Stomach smooth muscle (tissue), 2 donors: ENCODE measurements around the gene ALLC.

Experiments
- H3K27ac ChIP-seq: one replicate; pipeline ENCODE4 v1.7.0; 2013; ENCODE audit warnings: mild to moderate bottlenecking, low read length, inconsistent platforms
- H3K27me3 ChIP-seq, 2 donors: one replicate each; pipeline ENCODE4 v1.7.0; 2013; ENCODE audit warnings: low read length in 2 of 2; ENCODE audit not compliant: insufficient read depth in 2 of 2, control insufficient read depth in 1 of 2
- H3K36me3 ChIP-seq, 2 donors: one replicate each; pipeline ENCODE4 v1.7.0; 2013; ENCODE audit warnings: low read length in 2 of 2; ENCODE audit not compliant: control insufficient read depth in 2 of 2, insufficient read depth in 2 of 2
- H3K4me1 ChIP-seq: one replicate; pipeline ENCODE4 v1.7.0; 2013; ENCODE audit warnings: low read length; ENCODE audit not compliant: control insufficient read depth, insufficient read depth
- H3K4me3 ChIP-seq, 2 donors: one replicate each; pipeline ENCODE4 v1.7.0; 2013; ENCODE audit warnings: low read length in 2 of 2
- H3K9ac ChIP-seq, 2 donors: one replicate each; pipeline ENCODE4 v1.7.0; 2013; ENCODE audit warnings: low read length in 2 of 2, mild to moderate bottlenecking in 1 of 2
- H3K9me3 ChIP-seq, 2 donors: one replicate each; pipeline ENCODE4 v1.7.0; 2013; ENCODE audit warnings: low read length in 2 of 2; ENCODE audit not compliant: control insufficient read depth in 2 of 2
- donor health status: healthy.
- donor health status: Pancreatic carcinoma.

Gene ALLC

GRCh38 chr2:3727397-3728045 lies 69.5 kb downstream of the ALLC start:
- Histone ChIP-seq H3K9me3 (no peaks in the 10 kb centered on the region), H3K27ac (no peak overlapping the region), H3K4me3 (peak overlapping the region in 1 of 2 donors; percentile 29), H3K36me3 (no peaks in the 10 kb centered on the region), H3K9ac (no peak overlapping the region), H3K27me3 (peaks cover 0 to 4% of the 10 kb centered on the region in 2 donors), H3K4me1 (no peaks in the 10 kb centered on the region)

GRCh38 chr2:3728104-3729054 lies 70.4 kb downstream of the ALLC start:
- peak overlapping the region in 1 of 2 donors; percentile 29 for H3K4me3 ChIP-seq
- H3K27me3 ChIP-seq, result peaks cover 0 to 3% of the 10 kb centered on the region in 2 donors
- no peak overlapping the region for H3K27ac ChIP-seq
- H3K9me3 ChIP-seq, result no peaks in the 10 kb centered on the region
- no peaks in the 10 kb centered on the region for H3K36me3 ChIP-seq
- H3K9ac ChIP-seq, result no peak overlapping the region
- no peaks in the 10 kb centered on the region for H3K4me1 ChIP-seq

- no peak overlapping the region for H3K27ac ChIP-seq
- H3K9me3 ChIP-seq, result no peaks in the 10 kb centered on the region
- peaks cover 0 to 2% of the 10 kb centered on the region in 2 donors for H3K27me3 ChIP-seq
- no peaks in the 10 kb centered on the region for H3K4me1 ChIP-seq
- no peak overlapping the region for H3K9ac ChIP-seq
- H3K36me3 ChIP-seq, result no peaks in the 10 kb centered on the region
- H3K4me3 ChIP-seq, result no peak overlapping the region
Observed at GRCh38 chr2:3729055-3729448, 71.1 kb downstream of the ALLC start.

GRCh38 chr2:3729786-3730185 lies 71.8 kb downstream of the ALLC start:
- Histone ChIP-seq H3K27me3 (peaks cover 0 to 2% of the 10 kb centered on the region in 2 donors), H3K9ac (no peak overlapping the region), H3K36me3 (no peaks in the 10 kb centered on the region), H3K27ac (no peak overlapping the region), H3K9me3 (no peaks in the 10 kb centered on the region), H3K4me3 (no peak overlapping the region), H3K4me1 (no peaks in the 10 kb centered on the region)

- Histone ChIP-seq H3K27me3 (peaks cover 0 to 2% of the 10 kb centered on the region in 2 donors), H3K36me3 (no peaks in the 10 kb centered on the region), H3K9ac (no peak overlapping the region), H3K4me1 (no peaks in the 10 kb centered on the region), H3K27ac (no peak overlapping the region), H3K4me3 (no peak overlapping the region), H3K9me3 (no peaks in the 10 kb centered on the region)
Observed at GRCh38 chr2:3730646-3731045, 72.6 kb downstream of the ALLC start.

- Histone ChIP-seq H3K4me1 (no peaks in the 10 kb centered on the region), H3K4me3 (no peak overlapping the region), H3K27me3 (peaks cover 0 to 2% of the 10 kb centered on the region in 2 donors), H3K9me3 (no peaks in the 10 kb centered on the region), H3K36me3 (no peaks in the 10 kb centered on the region), H3K27ac (no peak overlapping the region), H3K9ac (no peak overlapping the region)
Observed at GRCh38 chr2:3731829-3732228, 73.8 kb downstream of the ALLC start.

- Histone ChIP-seq H3K36me3 (no peaks in the 10 kb centered on the region), H3K4me3 (no peak overlapping the region), H3K27me3 (peaks cover 0 to 2% of the 10 kb centered on the region in 2 donors), H3K27ac (no peak overlapping the region), H3K9ac (no peak overlapping the region), H3K4me1 (no peaks in the 10 kb centered on the region), H3K9me3 (no peaks in the 10 kb centered on the region)
Observed at GRCh38 chr2:3736112-3736511, 78.1 kb downstream of the ALLC start.

- H3K9me3 ChIP-seq, result no peaks in the 10 kb centered on the region
- no peak overlapping the region for H3K27ac ChIP-seq
- no peak overlapping the region for H3K4me3 ChIP-seq
- no peak overlapping the region for H3K9ac ChIP-seq
- peaks cover 0 to 2% of the 10 kb centered on the region in 2 donors for H3K27me3 ChIP-seq
- no peaks in the 10 kb centered on the region for H3K36me3 ChIP-seq
- no peaks in the 10 kb centered on the region for H3K4me1 ChIP-seq
Observed at GRCh38 chr2:3737128-3737527, 79.1 kb downstream of the ALLC start.

GRCh38 chr2:3738454-3738853 lies 80.5 kb downstream of the ALLC start:
- Histone ChIP-seq H3K27ac (no peak overlapping the region), H3K27me3 (peaks cover 0 to 2% of the 10 kb centered on the region in 2 donors), H3K36me3 (no peaks in the 10 kb centered on the region), H3K9me3 (no peaks in the 10 kb centered on the region), H3K4me3 (no peak overlapping the region), H3K9ac (no peak overlapping the region), H3K4me1 (no peaks in the 10 kb centered on the region)

- H3K4me3 ChIP-seq, result no peak overlapping the region
- H3K4me1 ChIP-seq, result no peaks in the 10 kb centered on the region
- no peaks in the 10 kb centered on the region for H3K36me3 ChIP-seq
- H3K27ac ChIP-seq, result no peak overlapping the region
- H3K9me3 ChIP-seq, result no peaks in the 10 kb centered on the region
- H3K9ac ChIP-seq, result no peak overlapping the region
- H3K27me3 ChIP-seq, result peaks cover 0 to 2% of the 10 kb centered on the region in 2 donors
Observed at GRCh38 chr2:3739313-3739712, 81.3 kb downstream of the ALLC start.

- H3K27me3 ChIP-seq, result peaks cover 0 to 2% of the 10 kb centered on the region in 2 donors
- H3K4me3 ChIP-seq, result no peak overlapping the region
- H3K4me1 ChIP-seq, result no peaks in the 10 kb centered on the region
- H3K9me3 ChIP-seq, result no peaks in the 10 kb centered on the region
- no peak overlapping the region for H3K9ac ChIP-seq
- H3K27ac ChIP-seq, result no peak overlapping the region
- H3K36me3 ChIP-seq, result no peaks in the 10 kb centered on the region
Observed at GRCh38 chr2:3741396-3741795, 83.4 kb downstream of the ALLC start.
